GM18517 (cell line): ENCODE results near the gene PIN4.
"Not testable (repeated sequence)": the region's sequence is repeated elsewhere in the genome, so short reads cannot be mapped to it uniquely, and the experiment has no call there.

Source experiments
- ATAC-seq: cut with Tn5 transposase; IDR thresholded peaks from one replicate; pipeline ENCODE4 v1.9.1; 2021; ENCODE audit warnings: mild to moderate bottlenecking, moderate library complexity; ENCODE audit not compliant: unreplicated experiment

Gene PIN4

GRCh38 chrX:72181178-72182125, at the start of gene PIN4:
TSS of gene PIN4 (plus strand) at chrX:72181757. CDS start at chrX:72181786, 29 bp downstream.
- ATAC-seq, result peak; percentile 92

GRCh38 chrX:72132456-72132855, 49.1 kb upstream of the PIN4 start:
- ATAC-seq, result no peak

- no peak for ATAC-seq
Measured at GRCh38 chrX:72133851-72134546, 47.6 kb upstream of the PIN4 start.

- ATAC-seq, result no peak
Measured at GRCh38 chrX:72137846-72138495, 43.6 kb upstream of the PIN4 start.

- no peak for ATAC-seq
Measured at GRCh38 chrX:72139538-72139937, 42.0 kb upstream of the PIN4 start.

- ATAC-seq, result peak; percentile 77
Measured at GRCh38 chrX:72141372-72142004, 40.1 kb upstream of the PIN4 start.

GRCh38 chrX:72142094-72142793, 39.3 kb upstream of the PIN4 start:
- ATAC-seq, result no peak

- no peak for ATAC-seq
Measured at GRCh38 chrX:72142794-72143608, 38.6 kb upstream of the PIN4 start.

- ATAC-seq, result no peak
Measured at GRCh38 chrX:72143609-72143907, 38.0 kb upstream of the PIN4 start.

GRCh38 chrX:72145181-72145580, 36.4 kb upstream of the PIN4 start:
- ATAC-seq, result no peak

GRCh38 chrX:72146527-72146926, 35.0 kb upstream of the PIN4 start:
- no peak for ATAC-seq

GRCh38 chrX:72158773-72159172, 22.8 kb upstream of the PIN4 start:
- no peak for ATAC-seq

GRCh38 chrX:72159769-72160168, 21.8 kb upstream of the PIN4 start:
- no peak for ATAC-seq

- ATAC-seq, result no peak
Measured at GRCh38 chrX:72165551-72165950, 16.0 kb upstream of the PIN4 start.

GRCh38 chrX:72169008-72169728, 12.4 kb upstream of the PIN4 start:
- no peak for ATAC-seq

- not testable (repeated sequence) for ATAC-seq
Measured at GRCh38 chrX:72176289-72176688, 5.3 kb upstream of the PIN4 start.

GRCh38 chrX:72176981-72177380, 4.6 kb upstream of the PIN4 start:
- ATAC-seq, result no peak

GRCh38 chrX:72180539-72180938, 1.0 kb upstream of the PIN4 start:
- no peak for ATAC-seq

- ATAC-seq, result no peak
Measured at GRCh38 chrX:72182924-72183323, 1.4 kb downstream of the PIN4 start.
